IPS DF 4.7 (cell line): Measurements from ENCODE around the gene NAA20.

Experiments used
- DNase-seq: peaks from one replicate; pipeline ENCODE4 v3.0.0-alpha.2; 2013; ENCODE audit warnings: low spot score; ENCODE audit errors: extremely low read depth

NAA20 gene

GRCh38 chr20:20018366-20018765 lies 1.2 kb downstream of the NAA20 start:
- DNase-seq: no peak

- no peak for DNase-seq
Observed at GRCh38 chr20:20019123-20019522, 2.0 kb downstream of the NAA20 start.

DNA sequence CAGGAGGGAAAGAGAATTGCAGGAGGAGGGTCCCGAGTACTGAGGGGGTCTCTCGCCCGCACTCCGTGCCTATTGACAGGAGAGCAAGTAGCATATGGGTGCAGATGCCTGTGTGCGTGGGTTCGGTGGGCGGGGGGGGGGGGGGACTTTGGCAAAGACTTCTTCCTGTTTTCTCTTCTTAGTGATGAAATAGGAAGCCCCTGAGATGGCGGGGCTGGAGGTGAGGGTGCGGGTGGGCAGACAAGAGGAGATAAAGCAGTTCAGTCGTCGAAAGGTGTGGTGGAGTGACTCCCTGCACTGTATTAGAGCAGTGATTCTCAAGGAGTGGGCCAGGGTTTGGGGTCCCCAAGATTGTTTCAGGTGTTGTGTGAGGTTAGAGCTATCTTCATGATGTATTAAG lies 3.7 kb downstream of the NAA20 start:
- DNase-seq: no peak

DNA sequence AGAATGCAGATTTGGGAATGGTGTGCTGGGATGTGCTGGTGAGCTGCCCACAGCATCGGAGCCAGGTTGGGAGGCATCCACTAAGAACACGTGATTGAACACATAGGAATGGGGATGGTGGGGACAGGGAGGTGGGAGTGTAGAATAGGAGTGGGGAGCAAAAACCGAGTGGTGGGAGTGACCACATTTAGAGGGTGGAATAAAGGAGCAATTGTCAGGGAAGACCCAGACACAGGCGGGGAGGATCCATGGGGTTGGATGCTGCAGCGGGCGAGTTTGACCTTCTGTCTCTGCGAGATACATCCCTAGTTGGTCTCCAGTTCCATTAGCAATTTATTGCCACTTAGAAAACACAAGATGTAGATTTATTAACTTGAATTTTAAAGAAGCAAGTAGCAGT lies 4.7 kb downstream of the NAA20 start:
- no peak for DNase-seq

DNA sequence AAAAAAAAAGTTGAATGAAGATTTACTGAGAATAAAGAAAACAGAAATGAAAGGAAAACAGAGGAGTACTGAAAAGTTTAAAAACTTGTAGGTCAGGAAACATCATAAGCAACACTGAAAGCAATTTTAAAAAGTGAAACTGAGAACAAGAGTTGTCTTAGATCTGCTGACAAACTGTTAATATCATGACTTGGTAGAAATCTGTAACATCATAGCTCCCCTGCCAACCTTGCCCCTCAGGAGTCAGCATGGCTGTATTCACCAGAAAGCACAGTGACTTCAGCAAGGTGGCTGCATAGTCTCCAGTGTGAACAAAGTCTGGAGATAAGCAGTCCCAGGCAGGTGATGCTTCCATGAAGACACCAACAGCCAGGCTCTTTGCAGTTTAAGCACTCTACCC lies 5.3 kb downstream of the NAA20 start:
- no peak for DNase-seq

DNA sequence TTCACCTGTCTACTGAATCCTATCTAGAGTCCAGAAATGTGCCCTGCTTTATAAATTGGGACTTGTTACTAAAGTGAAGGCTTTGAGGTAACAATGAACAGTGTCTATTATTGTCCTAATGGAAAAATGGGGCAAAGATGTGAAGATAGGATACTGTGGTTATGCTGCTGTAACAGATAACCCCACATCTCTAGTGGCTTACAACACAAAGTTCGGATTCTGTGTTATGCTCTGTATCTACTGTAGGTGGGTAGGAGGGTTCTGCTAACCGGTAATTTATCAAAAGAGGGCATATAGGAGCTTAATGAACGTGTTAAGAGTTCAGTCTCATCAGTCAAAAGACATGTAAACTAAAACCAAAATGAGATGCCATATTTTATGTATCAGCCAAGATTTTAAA lies 6.2 kb downstream of the NAA20 start:
- no peak for DNase-seq

- DNase-seq: no peak
Observed at GRCh38 chr20:20024942-20025341, 7.8 kb downstream of the NAA20 start.

- DNase-seq: no peak
Observed at GRCh38 chr20:20027284-20027683, 10.1 kb downstream of the NAA20 start.

GRCh38 chr20:20031790-20032189 lies 14.6 kb downstream of the NAA20 start:
- DNase-seq: no peak

GRCh38 chr20:20034486-20034885 lies 17.3 kb downstream of the NAA20 start:
- no peak for DNase-seq

DNA sequence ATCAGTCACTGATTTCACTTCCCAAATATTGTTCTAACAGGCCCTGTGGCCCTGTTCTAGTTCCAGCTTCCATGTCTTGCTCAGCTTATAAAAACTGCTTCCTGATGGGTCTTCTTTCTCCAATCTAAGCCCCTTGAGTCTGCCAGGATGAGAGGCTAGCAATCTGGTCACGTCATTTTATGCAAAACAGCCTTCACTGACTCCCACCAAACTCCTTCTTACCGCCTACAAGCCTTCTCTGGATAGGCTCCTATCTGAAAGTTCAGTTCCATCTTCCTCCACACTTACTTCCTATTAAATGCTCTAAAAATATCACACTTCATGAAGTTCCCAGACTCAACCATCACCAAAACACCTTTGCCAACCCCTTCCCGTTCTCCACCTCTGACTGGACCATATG lies 19.6 kb downstream of the NAA20 start:
- DNase-seq: no peak

DNA sequence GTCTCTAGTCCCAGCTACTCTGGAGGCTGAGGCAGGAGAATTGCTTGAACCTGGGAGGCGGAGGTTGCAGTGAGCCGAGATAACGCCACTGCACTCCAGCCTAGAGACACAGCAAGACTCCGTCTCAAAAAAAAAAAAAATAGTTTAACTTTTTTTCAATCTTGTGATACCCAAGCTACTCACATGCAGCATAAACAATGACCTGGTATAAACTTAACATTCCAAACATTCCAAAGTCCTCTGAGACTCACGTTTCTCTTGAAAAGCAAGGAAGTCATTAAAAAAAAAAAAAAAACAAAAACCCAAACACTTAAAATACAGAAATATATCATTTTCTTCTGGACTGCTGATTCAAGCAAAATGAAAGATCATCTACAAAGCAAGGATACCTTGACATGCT lies 20.8 kb downstream of the NAA20 start:
- DNase-seq: no peak

GRCh38 chr20:20038586-20038985 lies 21.4 kb downstream of the NAA20 start:
- DNase-seq: no peak

- no peak for DNase-seq
Observed at GRCh38 chr20:20039752-20040387, 22.7 kb downstream of the NAA20 start.

GRCh38 chr20:20051767-20052073 lies 34.6 kb downstream of the NAA20 start:
- DNase-seq: no peak

- DNase-seq: peak; percentile 94
Observed at GRCh38 chr20:20052074-20052970, 35.2 kb downstream of the NAA20 start, which contains the start of the genes CFAP61 and CRNKL1. CFAP61 (plus strand) TSS chr20:20052532; CDS start chr20:20056654, 4,122 bp downstream. CRNKL1 (minus strand) TSS chr20:20052466; CDS start chr20:20052342, 124 bp downstream.

DNA sequence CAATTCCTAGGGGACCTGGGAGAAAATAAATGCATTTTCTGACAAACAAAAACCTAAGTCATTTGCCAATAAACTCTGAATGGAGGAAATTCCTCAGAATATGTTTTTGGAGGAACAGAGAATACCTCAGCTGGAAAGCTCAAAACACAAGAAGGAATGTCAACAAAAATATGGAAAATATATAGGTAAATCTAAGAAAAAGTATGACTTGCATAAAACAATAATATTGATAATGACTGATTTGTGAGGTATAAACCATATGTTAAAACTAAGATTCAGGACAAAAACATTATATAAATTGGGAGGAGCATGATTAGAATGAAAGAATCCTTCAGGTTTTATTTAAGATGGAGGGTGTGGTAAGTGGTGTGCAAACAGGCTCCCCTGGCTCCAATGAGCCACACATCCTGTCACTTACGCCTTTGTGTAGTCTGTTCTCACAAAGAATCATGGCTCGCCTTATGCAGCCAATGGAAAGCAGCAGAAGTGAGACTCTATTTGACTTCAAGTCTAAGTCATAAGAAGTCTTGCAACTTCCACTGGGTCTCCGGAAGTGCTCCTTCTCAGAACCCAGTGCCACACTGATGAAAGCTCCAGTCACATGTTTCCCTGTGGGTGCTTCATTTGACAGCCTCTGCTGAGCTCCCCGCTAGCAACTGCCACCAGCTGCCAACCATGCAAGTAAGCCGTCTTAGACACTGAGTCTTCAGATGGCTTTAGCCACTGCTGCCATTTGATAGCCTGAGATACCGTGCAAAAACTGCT lies 43.3 kb downstream of the NAA20 start:
- no peak for DNase-seq

- no peak for DNase-seq
Observed at GRCh38 chr20:20063941-20064702, 47.0 kb downstream of the NAA20 start.

- no peak for DNase-seq
Observed at GRCh38 chr20:20065361-20065760, 48.2 kb downstream of the NAA20 start.

GRCh38 chr20:20070871-20071726 lies 53.9 kb downstream of the NAA20 start:
- DNase-seq: no peak
